K562 (cell line): ENCODE data around the gene WNT6. TPM values are rescaled to one million over a fixed set of nuclear protein-coding genes. Genes with fewer than 3 reads are reported as not detected.
"Not testable (repeated sequence)": the region's sequence is repeated elsewhere in the genome, so short reads cannot be mapped to it uniquely, and the experiment has no call there.

ENCODE experiments used
- ATAC-seq: fragments of 200-7000 bp; cut with Tn5 transposase; 3 replicates; pipeline ENCODE4 v1.9.1; 2020; ENCODE audit warnings: moderate library complexity
- BruUV-seq: library from RNA; stranded (reverse); fragments of 400-500 nt; replicated peaks from 2 replicates; lab custom pipeline; 2021; lab: Mats Ljungman, UMichigan
- CTCF ChIA-PET: fragments of 300-600 bp; formaldehyde crosslinking; extraction: SDS; loops from one replicate; lab custom pipeline; 2021; ENCODE audit warnings: low intra/inter-chr PET ratio; lab: Yijun Ruan, JAX
- POLR2A ChIA-PET: fragments of 300-600, 350-650 bp; sonication (Branson Sonifier 250); formaldehyde crosslinking; extraction: SDS; loops from one replicate; lab custom pipeline; 2021; ENCODE audit warnings: antibody characterized with exemption, inconsistent platforms; lab: Yijun Ruan, JAX
- DNase-seq, 4 experiments: peaks; one replicate each; pipeline versions ENCODE4 v3.0.0 to v3.0.0-alpha.2; 2011 to 2018; ENCODE audit warnings: low spot score in 3 of 4, mixed read lengths in 3 of 4; ENCODE audit errors: extremely low read depth in 1 of 4
- FAIRE-seq: peaks from 2 replicates; lab custom pipeline; 2011; peaks lifted over from hg19 to GRCh38; lab: Jason Lieb, UNC
- H2AFZ ChIP-seq: 2 replicates; pipeline ENCODE4 v1.6.0; 2011; ENCODE audit warnings: low read depth, low read length, control low read depth, inconsistent platforms
- H3K27ac ChIP-seq: fragments of 200-600 bp; 3 replicates; pipeline ENCODE4 v1.8.0; 2011; ENCODE audit warnings: low read depth, mild to moderate bottlenecking, control low read depth, inconsistent platforms, low read length, moderate library complexity, mixed read lengths; ENCODE audit errors: extremely low read depth
- H3K27me3 ChIP-seq, 2 experiments: fragments of 300-600 bp in 1 of 2; 2 replicates in 1 of 2; 3 replicates in 1 of 2; pipeline versions ENCODE4 v1.6.0 to v1.8.0; 2011; ENCODE audit warnings: inconsistent platforms in 2 of 2, low read length in 2 of 2, mild to moderate bottlenecking in 1 of 2, mixed read lengths in 1 of 2, moderate library complexity in 1 of 2; ENCODE audit not compliant: control insufficient read depth in 2 of 2, insufficient read depth in 2 of 2
- H3K36me3 ChIP-seq: fragments of 300-600 bp; 3 replicates; pipeline ENCODE4 v1.8.0; 2011; ENCODE audit warnings: mild to moderate bottlenecking, low read length, inconsistent platforms; ENCODE audit not compliant: control insufficient read depth, insufficient read depth
- H3K4me1 ChIP-seq, 2 experiments: fragments of 200-600 bp in 1 of 2; replicated peaks in 1 of 2; 2 replicates in 1 of 2; 3 replicates in 1 of 2; pipeline versions ENCODE4 v1.5.1 to v1.8.0; 2011; ENCODE audit warnings: inconsistent platforms in 2 of 2, low read length in 2 of 2, mild to moderate bottlenecking in 1 of 2, mixed read lengths in 1 of 2, moderate library complexity in 1 of 2; ENCODE audit not compliant: control insufficient read depth in 2 of 2, insufficient read depth in 2 of 2
- H3K4me2 ChIP-seq: 2 replicates; pipeline ENCODE4 v1.6.1; 2011; ENCODE audit warnings: low read length, control low read depth, inconsistent platforms, mixed read lengths; ENCODE audit not compliant: insufficient read depth
- H3K4me3 ChIP-seq: fragments of 200-600 bp; sonication (generic), shearing (Covaris generic); 2 replicates; pipeline ENCODE4 v1.5.1; 2016; ENCODE audit warnings: control low read depth, inconsistent platforms
- H3K79me2 ChIP-seq: fragments of 200-600 bp; 3 replicates; pipeline ENCODE4 v1.8.0; 2011; ENCODE audit warnings: low read length, inconsistent platforms; ENCODE audit not compliant: control insufficient read depth, insufficient read depth
- H3K9ac ChIP-seq, 2 experiments: 2 replicates each; pipeline versions ENCODE4 v1.6.0 to v1.6.1; 2011; ENCODE audit warnings: low read depth in 2 of 2, low read length in 2 of 2, control low read depth in 1 of 2, inconsistent platforms in 1 of 2, mild to moderate bottlenecking in 1 of 2, mixed read lengths in 1 of 2; ENCODE audit not compliant: insufficient read depth in 1 of 2
- H3K9me1 ChIP-seq: one replicate; pipeline ENCODE4 v1.6.0; 2011; ENCODE audit warnings: inconsistent platforms, mild to moderate bottlenecking, low read length, moderate library complexity; ENCODE audit not compliant: control insufficient read depth, insufficient read depth
- H3K9me3 ChIP-seq: replicated peaks from 2 replicates; pipeline ENCODE4 v1.5.1; 2011; ENCODE audit warnings: low read depth, low read length, inconsistent platforms; ENCODE audit not compliant: control insufficient read depth, insufficient read depth
- H4K20me1 ChIP-seq: replicated peaks from 2 replicates; pipeline ENCODE4 v1.6.1; 2011; ENCODE audit warnings: low read length, inconsistent platforms, mixed read lengths; ENCODE audit not compliant: control insufficient read depth, insufficient read depth
- ZNF146 ChIP-seq: IDR thresholded peaks from one replicate; pipeline ENCODE4 v1.6.1; 2018; ENCODE audit warnings: missing compliant biosample characterization; ENCODE audit not compliant: unreplicated experiment
- WGBS: fragments of 100-300 bp; shearing (Covaris generic); methylation state at CpG from one replicate; pipeline ENCODE4 v1.1.6; 2016; ENCODE audit warnings: low coverage, mixed read lengths; ENCODE audit not compliant: insufficient coverage; ENCODE audit errors: missing lambda C conversion rate; 5-methylcytosine and 5-hydroxymethylcytosine counted together
- in situ Hi-C: fragments of 300-500 bp; cut with MboI; formaldehyde crosslinking; loops from 4 replicates; pipeline ENCODE4 v1.15.0; 2018; ENCODE audit warnings: inconsistent platforms, mixed read lengths
- intact Hi-C: fragments of 100-400 bp; cut with micrococcal nuclease; formaldehyde crosslinking; loops from 2 replicates; pipeline ENCODE4 v1.14.2; 2022
- polyA plus RNA-seq, 8 experiments: library from polyadenylated mRNA; depleted of rRNA in 4 of 8; stranded (reverse) in 5 of 8; unstranded in 3 of 8; fragments of >200 nt; fragmentation: Nextera tagmentation in 2 of 8; fragmentation: Illumina TruSeq in 1 of 8; extraction: Ambion mirVana in 2 of 8; extraction: Trizol in 1 of 8; gene quantifications; 2 replicates each; pipeline versions ENCODE4 v1.2.1 to v1.2.3, GENCODE V29; 2011 to 2014; ENCODE audit warnings: inconsistent platforms in 1 of 8, missing spikeins in 1 of 8
- total RNA-seq, 7 experiments: library from RNA; depleted of rRNA in 6 of 7; stranded (reverse); fragments of >200 nt in 6 of 7; fragmentation: Illumina TruSeq in 2 of 7; extraction: Trizol in 2 of 7; gene quantifications; 2 replicates each; pipeline versions ENCODE4 v1.2.1 to v1.2.3, GENCODE V29; 2011 to 2021; ENCODE audit warnings: low replicate concordance in 1 of 7

Gene WNT6
- total and polyA plus RNA-seq, 9 of the 15 experiments (the other 6 are each of a cell fraction or from before 2014, with no cell fraction given), result not detected

GRCh38 chr2:218844334-218844733 lies 15.3 kb upstream of the WNT6 start:
- BruUV-seq, H3K27ac ChIP-seq, H3K4me1 ChIP-seq, POLR2A ChIA-PET, H3K9me1 ChIP-seq, H3K27me3 ChIP-seq, H3K4me3 ChIP-seq, FAIRE-seq, H3K4me2 ChIP-seq, CTCF ChIA-PET, intact Hi-C loops, H4K20me1 ChIP-seq, H2AFZ ChIP-seq, H3K79me2 ChIP-seq: not testable (repeated sequence)
- in situ Hi-C loops, result loop anchor here (10.0 kb wide), 1 partner anchor 120 kb away; no protein-coding TSS in a partner anchor
- WGBS, result 9% methylated on average over 5 of the region's 5 CpGs
- TF ChIP-seq ZNF146 (CRISPR knock-in tag), result peak; percentile 74
- TF ChIP-seq, all 486 proteins: peak for 1; not testable (repeated sequence) for 485
- not testable (repeated sequence) for DNase-seq, H3K36me3 ChIP-seq, H3K9me3 ChIP-seq, H3K9ac ChIP-seq, ATAC-seq

- DNase-seq, ATAC-seq, H3K9ac ChIP-seq, H3K36me3 ChIP-seq, H3K9me3 ChIP-seq, H3K9me1 ChIP-seq, H3K27me3 ChIP-seq, H3K4me3 ChIP-seq, H3K4me2 ChIP-seq, H4K20me1 ChIP-seq, H3K79me2 ChIP-seq, BruUV-seq, H3K4me1 ChIP-seq, FAIRE-seq, H3K27ac ChIP-seq, H2AFZ ChIP-seq: not testable (repeated sequence)
- WGBS, result 8% methylated on average over 2 of the region's 18 CpGs
- ChIA-PET CTCF (interaction anchor here (0.5 to 2.2 kb wide), 7 partner anchors 120 to 678 kb away, joined by 3 to 32 read pairs (median 9); partner anchors contain the start of genes BCS1L, TTLL4 and ZNF142), POLR2A (interaction anchor here (0.6 to 1.0 kb wide), 4 partner anchors 120 to 195 kb away, joined by 3 to 4 read pairs (median 3); no protein-coding TSS in a partner anchor)
- intact Hi-C loops, result loop anchor here (2.0 to 5.0 kb wide), 5 partner anchors 118 to 680 kb away; partner anchors contain the start of genes BCS1L, CXCR1, TTLL4 and ZNF142
- in situ Hi-C loops, result loop anchor here (10.0 kb wide), 1 partner anchor 122 kb away; no protein-coding TSS in a partner anchor
Measured at GRCh38 chr2:218846963-218847362, 12.6 kb upstream of the WNT6 start.
